MM.1S (cell line): ENCODE data around the gene CCDC192.

Experiments used
- EZH2 ChIP-seq: fragments of 300-600 bp; sonication (generic); optimal IDR thresholded peaks from 2 replicates; pipeline ENCODE3; 2017; ENCODE audit warnings: low read depth, mild to moderate bottlenecking, antibody characterized with exemption, low read length, mixed read lengths
- TF ChIP-seq, protein P1 (sequence below): fragments of 300-600 bp; sonication (generic); IDR thresholded peaks from 2 replicates; pipeline ENCODE4 v1.5.1; 2016; ENCODE audit warnings: antibody characterized with exemption, low read length, mixed read lengths

DNA sequence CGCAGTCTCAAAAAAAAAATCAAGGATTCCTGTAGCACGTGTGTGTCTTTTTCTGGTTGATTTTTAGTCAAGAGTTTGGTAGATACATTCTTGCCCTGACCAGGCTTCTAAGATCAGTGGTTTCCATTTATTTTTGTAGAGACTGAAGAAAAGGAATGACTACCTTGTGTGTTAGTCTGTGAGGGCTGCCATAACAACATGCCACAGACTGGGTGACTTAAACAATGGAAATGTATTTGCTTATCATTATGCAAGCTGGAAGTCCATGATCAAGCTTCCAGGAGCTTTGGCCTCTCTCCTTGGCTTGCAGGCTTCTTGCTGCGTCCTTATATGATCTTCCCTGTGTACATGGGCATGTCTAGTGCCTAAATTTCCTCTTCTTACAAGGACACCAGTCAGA lies 127.0 kb downstream of the CCDC192 start:
- TF ChIP-seq, protein P1, sequence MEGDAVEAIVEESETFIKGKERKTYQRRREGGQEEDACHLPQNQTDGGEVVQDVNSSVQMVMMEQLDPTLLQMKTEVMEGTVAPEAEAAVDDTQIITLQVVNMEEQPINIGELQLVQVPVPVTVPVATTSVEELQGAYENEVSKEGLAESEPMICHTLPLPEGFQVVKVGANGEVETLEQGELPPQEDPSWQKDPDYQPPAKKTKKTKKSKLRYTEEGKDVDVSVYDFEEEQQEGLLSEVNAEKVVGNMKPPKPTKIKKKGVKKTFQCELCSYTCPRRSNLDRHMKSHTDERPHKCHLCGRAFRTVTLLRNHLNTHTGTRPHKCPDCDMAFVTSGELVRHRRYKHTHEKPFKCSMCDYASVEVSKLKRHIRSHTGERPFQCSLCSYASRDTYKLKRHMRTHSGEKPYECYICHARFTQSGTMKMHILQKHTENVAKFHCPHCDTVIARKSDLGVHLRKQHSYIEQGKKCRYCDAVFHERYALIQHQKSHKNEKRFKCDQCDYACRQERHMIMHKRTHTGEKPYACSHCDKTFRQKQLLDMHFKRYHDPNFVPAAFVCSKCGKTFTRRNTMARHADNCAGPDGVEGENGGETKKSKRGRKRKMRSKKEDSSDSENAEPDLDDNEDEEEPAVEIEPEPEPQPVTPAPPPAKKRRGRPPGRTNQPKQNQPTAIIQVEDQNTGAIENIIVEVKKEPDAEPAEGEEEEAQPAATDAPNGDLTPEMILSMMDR: no peak
- no peak for TF ChIP-seq EZH2
